SK-N-SH (cell line): ENCODE data around the gene POLN. TPM values are rescaled to one million over a fixed set of nuclear protein-coding genes. Genes with fewer than 3 reads are reported as not detected.

ENCODE experiments used
- CTCF ChIA-PET: fragments of 300-600, 350-600 bp; formaldehyde crosslinking; extraction: SDS; loops from one replicate; lab custom pipeline; 2021; lab: Yijun Ruan, JAX
- POLR2A ChIA-PET: fragments of 350-600 bp; sonication (Branson Sonifier 250); formaldehyde crosslinking; extraction: SDS; loops from one replicate; lab custom pipeline; 2020; ENCODE audit warnings: antibody characterized with exemption, inconsistent platforms; lab: Yijun Ruan, JAX
- DNase-seq: peaks from one replicate; pipeline ENCODE4 v3.0.0; 2012
- H2AFZ ChIP-seq: fragments of 200-600 bp; sonication (generic); 2 replicates; pipeline ENCODE4 v1.8.1; 2016; ENCODE audit warnings: antibody characterized with exemption, mild to moderate bottlenecking, low read depth
- H3F3A ChIP-seq: fragments of 200-600 bp; sonication (generic); replicated peaks from 2 replicates; pipeline ENCODE3; 2016; ENCODE audit warnings: antibody characterized with exemption, mild to moderate bottlenecking; ENCODE audit not compliant: insufficient read depth
- H3K27ac ChIP-seq, 2 experiments: fragments of 200-500 bp in 1 of 2; fragments of 200-600 bp in 1 of 2; sonication (Bioruptor generic) in 1 of 2; sonication (generic), shearing (Covaris generic) in 1 of 2; 2 replicates each; pipeline versions ENCODE4 v1.5.1 to v1.6.1; 2014 to 2016; ENCODE audit warnings: low read depth in 2 of 2, inconsistent platforms in 1 of 2, low read length in 1 of 2, mild to moderate bottlenecking in 1 of 2, mixed read lengths in 1 of 2
- H3K27me3 ChIP-seq: fragments of 200-600 bp; sonication (generic), shearing (Covaris generic); 2 replicates; pipeline ENCODE4 v1.6.1; 2016; ENCODE audit warnings: mixed run types; ENCODE audit not compliant: insufficient read depth
- H3K36me3 ChIP-seq, 2 experiments: fragments of 200-500 bp in 1 of 2; fragments of 200-600 bp in 1 of 2; sonication (Bioruptor generic) in 1 of 2; sonication (generic) in 1 of 2; replicated peaks in 1 of 2; 2 replicates each; pipeline versions ENCODE3 to v1.5.1; 2014 to 2016; ENCODE audit warnings: low read length in 1 of 2, mild to moderate bottlenecking in 1 of 2; ENCODE audit not compliant: insufficient read depth in 2 of 2, control insufficient read depth in 1 of 2
- H3K4me1 ChIP-seq, 2 experiments: fragments of 200-500 bp in 1 of 2; fragments of 200-600 bp in 1 of 2; sonication (Bioruptor generic) in 1 of 2; sonication (generic), shearing (Covaris generic) in 1 of 2; 2 replicates each; pipeline versions ENCODE4 v1.5.1 to v1.6.1; 2014 to 2016; ENCODE audit warnings: low read depth in 1 of 2, low read length in 1 of 2, mixed run types in 1 of 2; ENCODE audit not compliant: insufficient read depth in 2 of 2, control insufficient read depth in 1 of 2
- H3K4me2 ChIP-seq: fragments of 200-600 bp; sonication (generic), shearing (Covaris generic); 2 replicates; pipeline ENCODE4 v1.6.1; 2017; ENCODE audit warnings: mixed run types
- H3K4me3 ChIP-seq, 2 experiments: fragments of 200-500 bp in 1 of 2; fragments of 200-600 bp in 1 of 2; sonication (Bioruptor generic) in 1 of 2; sonication (generic), shearing (Covaris generic) in 1 of 2; 2 replicates each; pipeline versions ENCODE4 v1.5.1 to v1.8.1; 2014 to 2016; ENCODE audit warnings: low read depth in 2 of 2, inconsistent platforms in 1 of 2, low read length in 1 of 2, mild to moderate bottlenecking in 1 of 2, mixed read lengths in 1 of 2, moderate library complexity in 1 of 2
- H3K79me2 ChIP-seq: fragments of 200-600 bp; sonication (generic); 2 replicates; pipeline ENCODE4 v1.8.1; 2017; ENCODE audit warnings: mild to moderate bottlenecking; ENCODE audit not compliant: insufficient read depth
- H3K9ac ChIP-seq: fragments of 200-600 bp; sonication (generic); 2 replicates; pipeline ENCODE4 v1.6.1; 2017; ENCODE audit warnings: mixed run types
- H3K9me2 ChIP-seq: fragments of 200-600 bp; sonication (generic); 2 replicates; pipeline ENCODE4 v1.6.1; 2017; ENCODE audit warnings: mixed run types
- H3K9me3 ChIP-seq: fragments of 200-600 bp; sonication (generic); 2 replicates; pipeline ENCODE4 v1.6.1; 2017; ENCODE audit warnings: mixed run types, mild to moderate bottlenecking, moderate library complexity
- H4K20me1 ChIP-seq: fragments of 200-600 bp; sonication (generic); 2 replicates; pipeline ENCODE4 v1.6.1; 2017; ENCODE audit warnings: mild to moderate bottlenecking, mixed run types; ENCODE audit not compliant: insufficient read depth
- CTCF ChIP-seq: fragments of 200-600 bp; sonication (generic); IDR thresholded peaks from 2 replicates; pipeline ENCODE4 v1.6.1; 2017; ENCODE audit warnings: antibody characterized with exemption, mild to moderate bottlenecking, moderate library complexity
- EP300 ChIP-seq, 2 experiments: IDR thresholded peaks; 2 replicates each; pipeline versions ENCODE4 v1.4.0 to v1.6.1; 2012; ENCODE audit warnings: borderline replicate concordance in 1 of 2, low read depth in 1 of 2, low read length in 1 of 2
- EZH2phosphoT487 ChIP-seq: fragments of 200-600 bp; sonication (generic); IDR thresholded peaks from 2 replicates; pipeline ENCODE4 v1.6.1; 2017; ENCODE audit warnings: low read depth, mixed run types, mild to moderate bottlenecking, antibody characterized with exemption, moderate library complexity, borderline replicate concordance
- FOSL2 ChIP-seq: IDR thresholded peaks from 2 replicates; pipeline ENCODE4 v1.4.0; 2012; ENCODE audit warnings: low read depth, mild to moderate bottlenecking, moderate library complexity, borderline replicate concordance
- FOXJ3 ChIP-seq: sonication (generic); formaldehyde crosslinking; IDR thresholded peaks from 2 replicates; pipeline ENCODE4 v1.5.1; 2020; ENCODE audit warnings: mild to moderate bottlenecking, missing genetic modification reagents
- GABPA ChIP-seq: IDR thresholded peaks from 2 replicates; pipeline ENCODE4 v1.4.0; 2012; ENCODE audit warnings: low read depth, mild to moderate bottlenecking
- MXI1 ChIP-seq: IDR thresholded peaks from 2 replicates; pipeline ENCODE4 v1.6.1; 2012; ENCODE audit warnings: mild to moderate bottlenecking, low read depth, low read length, improper control_type of control experiment
- NFIC ChIP-seq: IDR thresholded peaks from 2 replicates; pipeline ENCODE4 v1.4.0; 2012; ENCODE audit warnings: borderline replicate concordance
- NRF1 ChIP-seq: IDR thresholded peaks from 2 replicates; pipeline ENCODE4 v1.6.1; 2012; ENCODE audit warnings: low read depth, mild to moderate bottlenecking, low read length
- POLR2AphosphoS5 ChIP-seq: IDR thresholded peaks from 2 replicates; pipeline ENCODE4 v1.6.1; 2012; ENCODE audit warnings: low read depth, low read length
- RFX5 ChIP-seq: IDR thresholded peaks from 2 replicates; pipeline ENCODE4 v1.6.1; 2012; ENCODE audit warnings: mild to moderate bottlenecking, improper control_type of control experiment, low read length
- TAF1 ChIP-seq: IDR thresholded peaks from 2 replicates; pipeline ENCODE4 v1.6.1; 2012; ENCODE audit warnings: low read depth, mild to moderate bottlenecking, low read length, moderate library complexity, borderline replicate concordance
- TEAD4 ChIP-seq: IDR thresholded peaks from 2 replicates; pipeline ENCODE4 v1.4.0; 2012; ENCODE audit warnings: mild to moderate bottlenecking, borderline replicate concordance; ENCODE audit not compliant: insufficient read depth
- YY1 ChIP-seq: IDR thresholded peaks from 2 replicates; pipeline ENCODE4 v1.4.0; 2012; ENCODE audit warnings: low read depth, mild to moderate bottlenecking
- WGBS: methylation state at CpG from one replicate; pipeline ENCODE4 v1.1.6; 2017; ENCODE audit warnings: low lambda C conversion rate; 5-methylcytosine and 5-hydroxymethylcytosine counted together
- polyA plus RNA-seq, 3 experiments: library from polyadenylated mRNA; depleted of rRNA; stranded (reverse); fragments of >200 nt; gene quantifications; 2 replicates each; pipeline ENCODE4 v1.2.3, GENCODE V29; 2012
- TF ChIP-seq, protein P1 (sequence below): IDR thresholded peaks from 2 replicates; pipeline ENCODE4 v1.4.0; 2012; ENCODE audit warnings: low read depth
- TF ChIP-seq, protein P2 (sequence below): fragments of 150-350 bp; IDR thresholded peaks from 2 replicates; pipeline ENCODE4 v1.6.1; 2017; ENCODE audit warnings: antibody characterized with exemption, low read length, low read depth, borderline replicate concordance
- TF ChIP-seq, protein P3 (sequence below): IDR thresholded peaks from 2 replicates; pipeline ENCODE4 v1.4.0; 2012; ENCODE audit warnings: low read depth, borderline replicate concordance

Gene POLN
- polyA plus RNA-seq, 1 of the 3 experiments (the other 2 are of a cell fraction) = 0.67 TPM

DNA sequence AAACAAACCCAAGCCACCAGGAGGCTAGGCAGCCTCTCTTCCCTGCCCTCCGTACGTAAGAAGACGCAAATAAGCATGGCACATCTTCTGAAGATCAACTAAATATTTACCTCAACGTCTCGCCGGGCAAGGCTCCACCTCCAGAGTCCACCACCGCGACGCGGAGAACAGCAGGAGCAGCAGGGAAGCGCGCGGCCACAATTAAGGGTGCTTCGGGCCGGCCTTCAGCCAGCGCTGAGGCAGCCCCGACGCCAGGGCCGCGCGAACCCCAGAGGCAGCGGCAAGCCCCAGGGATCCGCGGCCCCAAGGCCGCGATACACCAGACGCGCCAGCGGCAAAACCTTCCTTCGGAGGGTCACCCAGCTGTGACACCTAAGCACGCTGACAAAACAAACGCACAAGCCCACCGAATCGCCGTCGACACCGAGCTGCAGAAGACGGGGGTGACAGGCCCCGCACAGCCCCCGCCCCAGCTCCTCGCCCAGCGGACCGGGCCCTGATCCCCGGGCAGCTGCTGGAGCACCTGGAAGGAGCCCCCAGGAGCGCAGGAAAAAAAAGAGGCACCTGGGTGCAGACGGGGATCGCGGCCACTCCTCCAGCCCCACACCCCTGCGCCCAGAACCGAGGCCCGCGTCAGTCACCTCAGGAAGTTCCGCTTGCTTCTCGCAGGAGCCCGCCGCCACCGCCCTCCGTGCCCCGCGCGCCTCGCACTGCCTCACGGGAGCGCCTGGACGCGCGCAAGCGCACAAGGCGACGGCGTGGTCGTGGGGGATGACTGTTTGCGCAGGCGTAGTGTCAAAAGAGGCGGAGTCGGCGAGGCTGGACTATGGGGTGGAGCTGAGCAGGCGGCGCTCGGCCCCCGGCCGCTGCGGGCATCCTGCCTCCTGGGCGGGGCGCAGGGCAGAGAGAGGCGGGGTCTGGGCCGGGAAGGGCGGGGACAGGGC lies at the start of gene POLN, which contains the start of gene HAUS3 (continued):
- TF ChIP-seq TAF1 (peak; percentile 61; the same call in 1 of the 2 replicates), TEAD4 (no peak), CTCF (no peak), NFIC (no peak), MXI1 (peak; percentile 83), RFX5 (no peak), GABPA (no peak), YY1 (no peak)
- TF ChIP-seq, protein P1, sequence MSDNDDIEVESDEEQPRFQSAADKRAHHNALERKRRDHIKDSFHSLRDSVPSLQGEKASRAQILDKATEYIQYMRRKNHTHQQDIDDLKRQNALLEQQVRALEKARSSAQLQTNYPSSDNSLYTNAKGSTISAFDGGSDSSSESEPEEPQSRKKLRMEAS = peak; percentile 78
- TF ChIP-seq, protein P2, sequence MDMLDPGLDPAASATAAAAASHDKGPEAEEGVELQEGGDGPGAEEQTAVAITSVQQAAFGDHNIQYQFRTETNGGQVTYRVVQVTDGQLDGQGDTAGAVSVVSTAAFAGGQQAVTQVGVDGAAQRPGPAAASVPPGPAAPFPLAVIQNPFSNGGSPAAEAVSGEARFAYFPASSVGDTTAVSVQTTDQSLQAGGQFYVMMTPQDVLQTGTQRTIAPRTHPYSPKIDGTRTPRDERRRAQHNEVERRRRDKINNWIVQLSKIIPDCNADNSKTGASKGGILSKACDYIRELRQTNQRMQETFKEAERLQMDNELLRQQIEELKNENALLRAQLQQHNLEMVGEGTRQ = no peak

DNA sequence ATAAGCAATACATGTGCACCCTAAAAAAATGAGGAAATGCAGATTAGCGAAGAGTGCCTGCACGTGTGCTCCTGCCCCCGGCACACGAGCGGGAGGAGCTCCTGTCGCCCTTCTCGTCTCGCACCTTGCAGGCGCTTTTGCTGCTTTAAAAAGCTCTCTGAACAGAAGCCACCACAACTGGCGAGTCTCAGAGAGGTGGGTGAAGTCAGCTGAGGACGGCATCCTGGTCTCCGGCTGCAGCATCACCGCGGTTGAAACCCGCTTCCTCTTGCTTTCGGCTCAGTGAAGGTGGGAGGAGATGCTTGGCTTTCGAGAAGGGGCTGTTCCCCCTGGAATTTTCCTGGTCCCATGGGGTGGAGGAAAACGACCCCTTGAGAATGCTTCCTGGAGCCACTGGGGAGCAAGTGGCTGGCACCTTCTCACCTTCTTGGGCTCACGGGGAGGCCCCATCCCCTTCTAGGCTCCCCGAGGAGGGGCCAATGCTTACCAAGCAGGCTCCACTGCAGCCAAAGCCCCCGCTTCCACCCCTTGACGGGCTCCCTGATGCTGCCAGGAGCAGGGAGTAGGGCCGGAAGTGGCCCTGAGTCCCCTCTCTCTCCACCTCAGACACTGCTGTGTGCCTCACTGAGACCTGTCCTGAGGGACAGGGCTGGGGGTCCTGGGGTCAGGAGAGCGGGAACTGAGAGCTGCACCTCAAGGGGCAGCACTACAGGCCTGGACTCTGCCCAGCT lies 49.2 kb upstream of the POLN start:
- Histone ChIP-seq H3K4me2 (no peak overlapping the region), H3K4me1 (peaks cover 8 to 49% of the 10 kb centered on the region in 2 experiments; a peak in 3 of 4 replicates)
- TF ChIP-seq EZH2phosphoT487 = no peak
- no peak for TF ChIP-seq POLR2AphosphoS5
- no peak for TF ChIP-seq TAF1
- TF ChIP-seq, protein P3, sequence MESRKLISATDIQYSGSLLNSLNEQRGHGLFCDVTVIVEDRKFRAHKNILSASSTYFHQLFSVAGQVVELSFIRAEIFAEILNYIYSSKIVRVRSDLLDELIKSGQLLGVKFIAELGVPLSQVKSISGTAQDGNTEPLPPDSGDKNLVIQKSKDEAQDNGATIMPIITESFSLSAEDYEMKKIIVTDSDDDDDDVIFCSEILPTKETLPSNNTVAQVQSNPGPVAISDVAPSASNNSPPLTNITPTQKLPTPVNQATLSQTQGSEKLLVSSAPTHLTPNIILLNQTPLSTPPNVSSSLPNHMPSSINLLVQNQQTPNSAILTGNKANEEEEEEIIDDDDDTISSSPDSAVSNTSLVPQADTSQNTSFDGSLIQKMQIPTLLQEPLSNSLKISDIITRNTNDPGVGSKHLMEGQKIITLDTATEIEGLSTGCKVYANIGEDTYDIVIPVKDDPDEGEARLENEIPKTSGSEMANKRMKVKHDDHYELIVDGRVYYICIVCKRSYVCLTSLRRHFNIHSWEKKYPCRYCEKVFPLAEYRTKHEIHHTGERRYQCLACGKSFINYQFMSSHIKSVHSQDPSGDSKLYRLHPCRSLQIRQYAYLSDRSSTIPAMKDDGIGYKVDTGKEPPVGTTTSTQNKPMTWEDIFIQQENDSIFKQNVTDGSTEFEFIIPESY = no peak
- no peak for TF ChIP-seq NRF1
- no peak for TF ChIP-seq MXI1
- TF ChIP-seq EP300 (IDR thresholded peaks at IDR 0.05; ENCODE audit: borderline replicate concordance in 1 of 2, low read depth in 1 of 2, low read length in 1 of 2) = no peak
- TF ChIP-seq FOXJ3 (CRISPR knock-in tag) = no peak
- no peak for TF ChIP-seq RFX5
- no peak for TF ChIP-seq FOSL2
- TF ChIP-seq, protein P2 = no peak
- TF ChIP-seq, protein P1 = no peak
- TF ChIP-seq, all 33 proteins: peak for 0
- Histone ChIP-seq H3K27ac (peak overlapping the region in 1 of 2 experiments; percentile 96; a peak in 1 of 4 replicates), H2AFZ (no peak overlapping the region), H3K79me2 (no peaks in the 10 kb centered on the region), H3K9ac (no peak overlapping the region), H3K9me2 (no peaks in the 10 kb centered on the region), H3K9me3 (no peaks in the 10 kb centered on the region), H3K36me3 (no peaks in the 10 kb centered on the region), H4K20me1 (no peaks in the 10 kb centered on the region), H3K4me3 (no peak overlapping the region), H3K27me3 (no peaks in the 10 kb centered on the region), H3F3A (no peaks in the 10 kb centered on the region)
- DNase-seq = peak; percentile 37
- WGBS = 93% methylated on average over 11 of the region's 24 CpGs
- ChIA-PET POLR2A (no interaction called here), CTCF (no interaction called here)
